NCI-H146 treated with DMSO at 0.1 percent for 48 hours (cell line): ENCODE data around the gene DPM3.
A peak's percentile ranks its signal among the peaks of the same experiment; 100 is the strongest.
"Not testable (repeated sequence)": the region's sequence is repeated elsewhere in the genome, so short reads cannot be mapped to it uniquely, and the experiment has no call there.

Experiments used
- DNase-seq: peaks from one replicate; lab custom pipeline; 2025; ENCODE audit not compliant: unreplicated experiment; lab: John Stamatoyannopoulos, UW

Gene DPM3

DNA sequence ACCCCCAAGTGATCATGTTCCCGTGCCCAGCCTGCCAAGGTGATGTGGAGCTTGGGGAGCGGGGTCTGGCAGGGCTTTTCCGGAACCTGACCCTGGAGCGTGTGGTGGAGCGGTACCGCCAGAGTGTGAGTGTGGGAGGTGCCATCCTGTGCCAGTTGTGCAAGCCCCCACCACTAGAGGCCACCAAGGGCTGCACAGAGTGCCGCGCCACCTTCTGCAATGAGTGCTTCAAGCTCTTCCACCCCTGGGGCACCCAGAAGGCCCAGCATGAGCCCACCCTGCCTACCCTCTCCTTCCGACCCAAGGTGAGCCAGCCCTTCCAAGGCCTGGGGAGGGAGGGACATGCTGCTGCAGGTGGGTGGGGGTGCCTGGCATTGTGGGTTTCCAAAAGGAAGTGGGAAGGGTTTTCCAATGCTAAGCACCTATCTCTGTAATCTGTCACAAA lies 35.6 kb upstream of the DPM3 start:
- DNase-seq = no peak

DNA sequence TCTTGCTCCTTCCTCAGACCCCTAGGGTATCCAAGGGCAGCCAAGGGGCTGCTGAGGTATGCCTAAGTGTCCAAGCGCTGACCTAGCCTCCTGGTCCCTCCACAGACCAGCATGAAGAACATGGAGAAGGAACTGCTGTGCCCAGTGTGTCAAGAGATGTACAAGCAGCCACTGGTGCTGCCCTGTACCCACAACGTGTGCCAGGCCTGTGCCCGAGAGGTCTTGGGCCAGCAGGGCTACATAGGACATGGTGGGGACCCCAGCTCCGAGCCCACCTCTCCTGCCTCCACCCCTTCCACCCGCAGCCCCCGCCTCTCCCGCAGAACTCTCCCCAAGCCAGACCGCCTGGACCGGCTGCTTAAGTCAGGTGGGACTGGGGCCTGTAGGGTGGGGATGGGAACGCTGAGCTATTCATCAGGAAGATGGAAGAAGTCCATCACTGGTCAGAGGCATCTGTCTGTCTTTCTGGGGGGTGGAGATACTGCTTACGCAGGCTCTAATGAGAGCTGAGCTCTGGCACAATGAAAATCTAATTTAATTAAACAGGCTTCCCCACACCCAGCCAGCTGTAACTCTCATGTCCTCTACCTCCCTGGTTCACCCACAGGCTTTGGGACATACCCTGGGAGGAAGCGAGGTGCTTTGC lies 35.1 kb upstream of the DPM3 start:
- DNase-seq = no peak

DNA sequence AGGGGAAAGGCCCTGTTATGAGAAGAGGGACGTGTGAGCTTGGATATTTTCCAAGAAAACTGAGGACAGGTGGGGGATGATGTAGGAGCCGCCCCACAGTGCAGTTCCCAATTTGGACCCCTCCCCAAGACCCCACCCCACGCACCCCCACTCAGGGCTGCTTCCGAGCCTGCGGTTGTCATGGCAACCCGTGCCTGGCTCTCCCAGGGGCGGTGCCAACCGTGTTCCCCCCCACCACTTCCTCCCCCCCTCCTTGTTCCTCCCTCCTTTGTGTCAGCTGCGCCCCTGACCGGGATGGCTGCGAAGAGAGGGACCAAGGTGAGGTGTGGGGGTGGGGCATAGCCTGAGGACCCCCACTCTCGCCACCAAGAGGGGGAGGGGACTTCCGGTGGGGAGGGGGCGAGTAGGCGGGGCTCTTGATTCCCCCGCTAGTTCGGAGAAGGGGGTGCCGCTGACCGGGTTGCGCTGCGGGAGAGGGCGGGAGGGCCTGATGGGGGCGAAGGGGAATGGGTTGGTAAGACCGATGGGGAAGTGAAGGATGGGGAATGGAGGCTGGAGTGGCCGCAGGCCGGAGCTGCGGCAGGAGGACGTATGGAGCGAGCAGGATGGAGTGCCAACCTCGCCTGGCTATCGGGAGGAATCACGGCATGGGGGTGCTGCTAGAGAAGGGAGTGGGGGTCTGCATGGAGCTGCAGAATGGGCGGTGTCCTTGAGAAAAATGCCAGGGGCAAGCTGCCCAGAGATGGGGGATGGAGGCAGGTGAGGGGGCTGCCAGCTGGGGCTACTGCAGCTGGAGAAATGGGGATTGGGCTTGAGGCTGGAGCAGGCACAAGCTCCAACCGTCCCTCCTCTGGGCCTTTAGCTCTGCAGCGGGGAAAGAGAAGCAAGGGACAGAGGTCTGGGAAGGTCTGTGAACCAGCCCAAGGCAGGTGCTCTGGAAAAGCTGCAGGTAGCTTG lies 34.3 kb upstream of the DPM3 start:
- peak; percentile 62 for DNase-seq

DNA sequence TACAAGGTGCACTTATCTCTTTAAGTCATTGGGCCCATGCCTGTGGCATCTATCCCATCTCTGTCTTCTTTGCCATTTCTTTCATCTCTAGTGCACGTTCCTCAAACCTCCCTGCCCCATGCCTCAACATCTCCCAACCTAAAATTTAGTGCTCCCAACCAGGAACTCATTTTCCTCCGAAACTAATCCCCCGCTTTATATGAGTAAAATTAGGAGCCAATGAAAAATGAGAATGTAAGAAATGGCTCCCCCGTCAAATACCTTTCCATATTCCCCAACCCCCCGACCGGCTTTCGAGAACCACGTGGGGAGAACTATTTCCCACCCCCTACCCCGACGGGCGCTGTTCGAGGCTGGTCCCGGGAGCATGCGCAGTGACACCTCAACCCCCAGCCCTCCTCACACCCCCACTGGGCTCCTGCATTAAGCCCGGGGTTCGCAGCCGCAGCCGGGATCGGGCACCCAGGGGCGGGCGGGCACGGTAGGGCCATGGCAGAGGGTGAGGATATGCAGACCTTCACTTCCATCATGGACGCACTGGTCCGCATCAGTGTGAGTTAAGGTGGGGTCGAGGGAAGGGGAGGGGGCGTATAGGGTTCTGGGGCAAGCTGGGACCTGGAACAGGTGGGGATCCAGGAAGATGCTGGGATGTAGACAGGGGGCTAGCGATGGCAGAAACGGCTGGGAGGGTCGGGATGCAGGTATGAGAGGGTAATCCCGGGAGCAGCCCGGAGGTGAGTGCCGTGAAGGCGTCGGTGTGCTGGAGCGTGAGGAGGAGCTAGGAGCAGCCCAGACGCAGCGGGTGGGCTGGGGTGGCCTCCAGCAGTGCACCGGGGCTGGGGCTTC lies 33.4 kb upstream of the DPM3 start, which contains the start of gene TRIM46:
Gene TRIM46 (plus strand): TSS at position 372 of the 846 bp plus-strand sequence. CDS start 118 bp downstream, at position 490.
- peak; percentile 62 for DNase-seq

DNA sequence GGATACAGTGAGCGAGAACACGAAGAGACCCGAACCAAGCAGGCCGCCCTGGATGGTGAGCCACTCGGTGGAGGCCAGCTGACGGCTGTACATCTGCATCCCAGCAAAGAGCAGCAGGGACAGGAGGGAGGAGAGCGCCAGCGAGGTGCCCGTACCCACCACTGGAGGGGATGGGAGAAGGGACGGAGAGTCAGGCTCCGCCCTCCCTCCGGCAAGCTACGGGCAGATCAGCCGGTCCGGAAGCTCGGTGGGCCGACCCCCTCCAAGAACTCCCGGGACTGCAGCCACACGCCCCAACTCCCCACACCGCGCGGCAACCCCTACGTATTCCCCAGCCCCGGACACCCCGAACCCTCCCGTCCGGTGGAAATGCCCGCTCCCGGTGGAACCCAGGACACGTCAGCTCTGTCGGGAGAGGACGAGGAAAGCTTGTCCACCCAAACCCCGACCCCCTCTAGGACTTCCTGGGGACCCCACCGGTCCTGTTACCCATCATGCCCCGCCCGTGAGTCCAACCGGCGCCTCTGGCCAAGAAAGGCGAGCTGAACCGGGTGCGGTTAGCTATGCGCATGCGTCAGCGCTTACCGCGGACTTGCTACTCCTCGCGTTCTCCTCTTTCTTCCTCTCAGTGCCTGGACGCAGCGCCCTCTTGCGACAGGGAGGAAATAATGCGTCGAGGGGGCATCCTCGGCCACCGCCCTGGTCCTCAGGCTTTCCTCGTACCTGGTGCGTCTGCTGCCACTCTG lies 32.6 kb upstream of the DPM3 start, which contains the start of gene KRTCAP2:
Gene KRTCAP2 (minus strand): TSS at position 573 of the 746 bp plus-strand sequence. CDS start 80 bp downstream, at position 493.
- peak; percentile 93 for DNase-seq

DNA sequence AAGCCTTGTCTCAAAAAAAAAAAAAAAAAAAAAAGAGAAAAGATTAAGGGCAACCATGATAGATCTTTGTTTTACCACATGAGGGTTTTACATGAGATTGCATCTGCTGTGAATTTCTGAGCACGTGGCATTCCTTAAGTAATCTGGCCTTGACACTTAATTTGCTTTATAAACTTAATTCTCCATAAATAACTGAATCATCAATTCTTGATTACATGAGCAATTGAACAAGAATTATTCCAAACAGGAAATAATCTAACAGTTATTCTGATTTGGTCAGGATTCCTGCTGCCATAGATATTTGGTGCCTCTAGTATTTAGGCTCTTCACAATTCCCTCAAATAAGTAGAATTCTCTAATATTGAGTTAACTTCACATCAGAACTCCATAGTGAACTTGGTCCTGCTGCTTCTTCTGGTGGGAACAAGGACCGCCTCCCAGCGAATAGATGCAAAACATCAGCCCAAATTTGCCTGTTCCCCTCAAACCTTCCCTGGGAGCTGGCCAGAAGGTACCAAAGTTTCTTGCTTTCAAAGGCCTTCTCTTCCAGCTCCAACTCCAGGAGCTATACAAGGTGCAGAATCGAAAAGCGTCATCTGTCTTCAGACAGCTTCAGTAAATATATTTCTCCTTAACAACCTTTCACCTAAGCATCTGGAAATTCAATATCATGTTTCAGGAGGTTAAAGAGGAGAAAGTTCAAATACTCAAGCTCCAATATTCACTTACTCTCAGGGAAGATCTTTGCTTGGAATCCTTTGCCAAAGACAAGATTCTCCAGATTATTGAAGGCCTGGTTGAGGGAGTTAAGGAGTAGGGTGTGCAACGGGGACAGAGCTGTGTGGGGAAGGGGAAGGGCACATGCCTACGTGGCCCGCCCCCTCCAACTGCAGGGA lies 31.8 kb upstream of the DPM3 start:
- no peak for DNase-seq

DNA sequence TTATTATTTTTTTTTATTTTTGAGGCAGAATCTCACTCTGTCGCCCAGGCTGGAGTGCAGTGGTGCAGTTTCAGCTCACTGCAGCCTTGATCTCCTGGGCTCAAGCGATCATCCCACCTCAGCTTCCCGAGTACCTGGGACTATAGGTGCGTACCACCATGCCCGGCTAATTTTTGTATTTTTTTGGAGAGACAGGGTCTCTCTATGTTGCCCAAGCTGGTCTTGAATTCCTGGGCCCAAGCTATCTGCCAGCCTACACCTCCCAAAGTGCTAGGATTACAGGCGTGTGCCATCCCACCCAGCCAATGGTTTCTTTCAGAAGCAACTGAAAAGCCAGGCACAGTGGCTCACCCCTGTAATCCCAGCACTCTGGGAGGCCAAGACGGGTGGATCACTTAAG lies 30.5 kb upstream of the DPM3 start:
- DNase-seq = no peak

DNA sequence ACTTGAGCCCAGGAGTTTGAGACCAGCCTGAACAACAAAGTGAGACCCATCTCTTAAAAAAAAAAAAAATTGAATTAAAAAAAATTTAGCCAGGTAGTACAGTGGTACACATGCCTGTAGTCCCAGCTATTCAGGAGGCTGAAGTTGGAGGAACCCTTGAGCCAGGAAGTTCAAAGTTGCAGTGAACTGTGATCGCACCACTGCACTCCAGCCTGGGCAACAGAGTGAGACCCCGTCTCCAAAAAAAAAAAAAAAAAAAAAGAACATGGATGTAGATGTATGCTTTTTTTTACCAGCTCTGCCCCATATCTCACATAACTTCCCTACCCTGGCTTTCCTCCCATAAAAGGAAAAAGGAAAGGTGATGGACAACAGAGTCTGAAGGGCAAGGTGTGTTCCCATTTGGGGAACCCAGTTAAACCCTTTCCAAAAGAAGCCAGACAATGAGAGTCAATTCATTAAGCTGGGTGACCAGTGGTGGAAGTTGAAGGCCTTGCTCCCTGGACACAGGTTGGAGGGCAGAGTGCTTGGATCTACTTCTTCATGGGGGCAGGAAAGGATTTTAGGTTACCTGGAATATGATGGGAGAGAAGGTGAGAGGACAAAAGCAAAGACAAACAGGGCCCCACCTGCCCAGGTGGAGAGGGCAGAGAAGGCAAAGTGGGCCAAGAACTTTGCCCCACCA lies 29.9 kb upstream of the DPM3 start:
- DNase-seq = no peak

DNA sequence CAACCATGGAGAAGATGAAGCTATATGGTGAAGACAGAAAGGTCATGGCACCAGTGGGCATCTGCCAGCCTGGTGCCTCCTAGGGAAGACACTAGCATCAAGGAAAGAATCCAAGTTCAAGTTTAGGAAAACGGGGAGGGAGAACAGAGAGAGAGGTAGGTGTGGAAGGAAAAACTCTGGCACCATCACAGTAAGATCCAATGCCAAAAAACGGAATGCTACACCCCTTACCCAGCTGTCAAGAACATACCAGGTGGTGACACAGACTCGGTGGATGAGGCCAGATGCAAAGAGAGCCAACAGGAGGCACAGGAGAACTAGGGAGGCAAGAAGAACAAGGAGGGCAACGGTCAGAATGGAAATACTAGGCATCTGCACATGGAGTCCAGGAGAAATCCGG lies 29.2 kb upstream of the DPM3 start:
- no peak for DNase-seq

DNA sequence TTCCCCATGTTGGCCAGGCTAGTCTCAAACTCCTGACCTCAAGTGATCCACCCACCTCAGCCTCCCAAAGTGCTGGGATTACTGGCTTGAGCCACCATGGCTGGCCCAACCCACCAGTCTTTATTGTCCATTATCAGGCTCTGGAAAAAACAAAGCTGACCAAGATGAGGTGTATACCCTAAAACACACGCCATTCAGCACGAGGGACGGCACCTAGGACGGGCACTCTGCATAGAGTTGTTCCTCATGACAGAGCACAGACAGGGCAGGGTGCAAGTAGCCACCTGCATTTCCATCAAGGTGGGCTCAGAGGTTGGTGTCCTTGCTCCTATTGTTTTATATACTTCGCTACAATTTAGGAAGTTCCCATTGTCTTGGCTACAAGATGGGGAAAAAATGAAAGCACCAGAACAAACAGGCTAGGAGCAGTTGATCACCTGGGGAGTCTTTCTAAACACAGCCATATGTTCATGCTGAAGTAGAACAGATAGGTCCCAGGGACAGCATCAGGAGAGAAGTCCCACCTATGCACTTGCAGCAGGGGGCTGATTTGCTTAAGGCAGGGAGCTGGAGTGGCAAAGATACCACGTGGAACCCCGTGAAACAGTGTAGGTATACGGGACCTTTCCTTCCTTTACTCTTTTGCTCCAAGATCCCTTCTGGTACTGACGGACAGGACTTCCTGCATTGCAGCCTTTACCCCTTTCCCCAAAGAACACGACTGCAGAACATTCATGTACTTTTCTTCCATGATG lies 28.3 kb upstream of the DPM3 start:
- DNase-seq = no peak

DNA sequence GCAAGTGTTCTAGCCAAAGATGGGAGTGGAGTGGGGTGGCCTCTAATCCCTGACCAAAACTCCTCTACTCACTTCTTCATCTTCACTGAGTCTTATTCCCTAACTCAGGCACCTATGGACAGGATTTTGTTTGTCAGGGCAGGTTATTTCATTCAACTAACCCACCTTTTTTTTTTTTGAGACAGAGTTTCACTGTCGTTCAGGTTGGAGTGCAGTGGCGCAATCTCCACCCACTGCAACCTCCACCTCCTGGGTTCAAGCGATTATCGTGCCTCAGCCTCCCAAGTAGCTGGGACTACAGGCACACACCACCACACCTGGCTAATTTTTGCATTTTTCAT lies 27.7 kb upstream of the DPM3 start:
- not testable (repeated sequence) for DNase-seq

DNA sequence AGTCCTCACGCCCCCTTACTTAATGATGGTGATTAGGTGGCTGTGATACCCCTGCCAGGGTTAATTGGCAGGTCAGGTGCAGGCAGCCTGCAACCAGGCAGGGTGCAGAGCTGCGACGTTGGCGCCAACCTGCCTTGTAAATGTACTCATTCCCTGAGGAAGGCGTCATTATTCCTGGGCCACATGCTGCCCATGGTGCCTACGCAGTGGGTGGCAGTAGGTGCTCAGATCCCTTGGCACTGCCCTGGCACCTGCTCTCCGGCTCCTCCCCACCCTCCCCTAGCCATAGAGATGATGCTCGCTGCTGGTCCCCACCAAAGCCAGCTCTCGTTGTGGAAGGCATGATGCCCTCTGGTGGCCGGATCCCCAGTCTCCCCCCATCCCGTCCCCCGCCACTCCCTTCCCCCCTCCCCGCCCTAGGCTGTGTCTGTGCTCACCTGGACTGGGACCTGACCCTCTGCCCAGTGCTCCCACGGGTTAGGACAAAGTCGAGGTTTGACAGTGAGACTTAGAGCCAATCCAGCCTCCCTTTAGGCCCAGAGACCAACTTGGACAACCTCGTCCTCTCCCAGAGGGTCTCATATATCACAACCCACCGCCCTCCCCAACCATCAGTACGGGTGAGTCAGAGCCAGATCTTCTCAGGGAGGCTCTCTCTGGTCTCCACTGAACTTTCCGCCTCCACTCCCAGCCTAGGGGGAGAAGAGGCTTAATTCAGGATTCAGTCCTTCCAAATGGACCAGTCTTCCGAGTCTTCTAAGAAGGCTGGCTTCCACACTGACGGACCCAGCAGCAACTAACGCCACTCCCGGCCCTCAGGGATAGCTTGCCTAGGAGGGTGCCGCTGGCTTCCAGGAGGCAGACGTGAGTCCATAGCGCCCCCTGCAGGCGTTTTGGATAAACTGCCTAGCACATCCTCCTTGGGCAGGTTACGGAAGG lies 27.1 kb upstream of the DPM3 start:
- DNase-seq = peak; percentile 78

DNA sequence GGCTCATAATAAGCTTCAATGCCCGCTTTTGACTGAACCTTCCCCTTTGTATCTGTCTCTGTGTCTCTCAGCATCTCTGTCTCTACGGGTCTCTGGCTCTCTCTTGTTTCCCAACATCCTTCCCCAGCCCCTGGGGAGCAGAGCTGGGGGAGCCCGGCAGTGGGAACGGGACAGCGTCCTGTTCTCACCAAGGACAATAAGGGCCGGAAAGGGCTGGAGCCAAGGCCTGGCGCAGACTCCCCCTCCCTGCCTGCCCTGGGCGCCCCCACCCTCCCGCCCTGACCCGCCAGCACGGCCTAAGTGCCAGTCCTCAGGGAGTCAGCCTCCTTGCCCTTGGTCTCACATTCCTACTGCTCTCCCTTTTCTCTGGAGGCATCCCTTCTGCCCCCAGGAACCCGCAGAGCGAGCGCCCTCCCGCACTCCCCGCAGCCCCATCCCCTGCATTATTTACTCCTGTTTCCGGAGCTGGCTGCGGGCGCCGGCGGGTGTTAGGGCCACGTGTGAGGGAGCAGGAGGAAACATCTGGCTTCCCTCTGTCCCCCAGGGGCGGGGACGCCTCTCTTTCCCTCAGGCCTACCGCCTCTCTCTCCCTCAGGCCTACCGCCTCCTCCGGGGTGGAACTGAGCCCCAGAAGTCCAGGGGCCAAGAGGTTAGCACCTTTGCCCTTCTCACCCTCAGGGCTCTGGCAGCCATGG lies 26.3 kb upstream of the DPM3 start:
- no peak for DNase-seq

DNA sequence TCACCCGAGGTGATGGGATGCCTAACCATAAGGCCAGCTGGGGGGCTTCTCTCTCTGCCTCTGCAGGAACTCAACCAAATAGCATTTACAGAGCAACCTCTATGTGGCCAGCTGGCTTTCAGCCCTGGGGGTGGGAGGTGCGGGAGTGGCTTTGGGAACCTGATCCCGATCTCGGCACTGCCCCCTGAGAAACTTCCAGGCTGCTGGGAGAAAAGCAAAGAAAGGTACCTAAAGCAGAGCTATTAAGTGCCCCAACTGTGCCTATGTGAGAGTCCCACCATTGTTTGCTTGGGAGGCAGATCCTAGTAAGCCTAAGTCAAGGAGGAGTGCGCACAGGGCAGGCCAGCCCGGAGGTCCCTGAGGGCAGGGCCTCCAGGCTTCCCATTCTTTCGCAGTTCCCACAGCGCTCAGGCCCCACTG lies 25.7 kb upstream of the DPM3 start:
- DNase-seq = no peak

DNA sequence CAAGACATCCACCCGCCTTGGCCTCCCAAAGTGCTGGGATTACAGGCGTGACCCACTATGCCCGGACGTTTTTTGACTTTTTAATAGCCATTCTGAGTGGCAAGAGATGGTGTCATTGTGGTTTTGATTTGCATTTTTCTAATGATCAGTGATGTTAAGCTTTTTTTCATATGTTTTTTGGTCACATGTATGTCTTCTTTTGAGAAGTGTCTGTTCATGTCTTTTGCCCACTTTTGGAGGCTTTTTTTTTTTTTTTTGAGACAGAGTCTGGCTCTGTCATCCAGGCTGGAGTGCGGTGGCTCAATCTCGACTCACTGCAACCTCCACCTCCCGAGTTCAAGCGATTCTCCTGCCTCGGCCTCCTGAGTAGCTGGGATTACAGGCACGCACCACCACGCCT lies 24.3 kb upstream of the DPM3 start:
- not testable (repeated sequence) for DNase-seq

DNA sequence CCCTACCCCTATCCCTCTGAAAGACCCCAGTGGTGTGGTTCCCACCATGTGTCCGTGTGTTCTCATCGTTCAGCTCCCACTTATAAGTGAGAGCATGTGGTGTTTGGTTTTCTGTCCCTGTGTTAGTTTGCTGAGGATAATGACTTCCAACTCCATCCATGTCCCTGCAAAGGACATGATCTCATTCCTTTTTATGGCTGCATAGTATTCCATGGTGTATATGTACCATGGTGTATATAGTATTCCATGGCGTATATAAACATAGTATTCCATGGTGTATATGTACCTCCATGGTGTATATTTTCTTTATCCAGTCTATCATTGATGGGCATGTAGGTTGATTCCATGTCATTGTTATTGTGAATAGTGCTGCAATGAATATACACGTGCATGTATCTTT lies 23.5 kb upstream of the DPM3 start:
- DNase-seq = not testable (repeated sequence)
